Stimulated activated CD4-positive, alpha-beta T cell treated with anti-CD3 and anti-CD28 coated beads, Interleukin-15, amount 100 ng/mL, for 1 hour (primary cell): ENCODE data around the gene SLC37A1.

ENCODE experiments used
- DNase-seq, 2 donors: peaks; one replicate each; pipeline ENCODE4 v3.0.0-alpha.2; 2020; ENCODE audit warnings: low read depth in 1 of 2, low spot score in 1 of 2

SLC37A1 gene

GRCh38 chr21:42526379-42526727 is 12.7 kb downstream of the SLC37A1 start:
- no peak for DNase-seq

DNA sequence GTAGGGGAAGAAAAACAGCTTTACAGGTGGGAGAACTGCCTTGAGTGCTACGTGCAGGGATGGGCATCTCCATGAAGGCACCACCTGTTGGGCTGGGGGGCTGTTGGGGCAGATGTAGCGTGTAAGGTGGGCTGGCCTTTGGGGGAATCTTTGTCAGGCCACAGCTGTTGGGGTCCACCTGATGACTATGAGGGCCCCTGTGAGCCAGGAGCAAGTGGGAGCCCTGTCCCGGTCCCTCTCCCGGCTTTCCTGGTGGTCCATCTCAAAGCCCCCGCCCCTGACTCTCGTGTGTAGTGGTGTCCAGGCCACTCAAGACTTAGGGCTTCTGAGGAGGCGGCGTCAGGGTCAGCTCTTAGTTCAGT is 13.5 kb downstream of the SLC37A1 start:
- no peak for DNase-seq

DNA sequence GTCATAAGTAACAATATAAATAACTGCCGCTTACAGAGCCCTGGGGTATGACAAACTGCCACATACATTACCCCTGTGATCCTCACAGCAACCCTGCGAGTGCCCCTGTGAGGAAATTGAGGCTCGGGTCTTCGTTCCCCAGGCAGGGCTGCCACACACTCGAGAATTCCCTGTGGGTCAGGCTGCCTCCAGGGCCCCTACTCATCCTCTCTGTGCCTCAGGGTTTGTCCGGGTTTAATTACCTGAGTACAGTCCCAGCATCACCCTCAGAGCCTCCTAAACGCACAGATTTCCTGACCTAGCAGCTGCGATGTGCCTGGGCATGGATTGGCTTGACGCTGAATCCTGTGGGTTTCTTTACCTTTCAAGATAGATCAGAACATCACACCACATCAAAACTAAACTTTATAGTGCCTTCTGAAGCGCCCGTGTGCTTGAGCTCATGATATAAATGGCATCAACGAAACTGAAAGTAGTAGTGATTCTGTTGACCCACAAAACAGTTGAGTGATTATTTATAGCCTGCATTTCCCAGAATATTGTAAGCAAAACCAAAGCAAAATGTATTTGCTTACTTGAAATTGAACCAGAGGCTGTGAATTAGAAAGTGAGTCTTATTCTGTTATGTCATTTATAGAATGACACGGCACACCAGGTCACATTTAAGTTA is 14.0 kb downstream of the SLC37A1 start:
- no peak for DNase-seq

- no peak for DNase-seq
Measured at GRCh38 chr21:42530167-42530518, 16.5 kb downstream of the SLC37A1 start.

- DNase-seq: no peak
Measured at GRCh38 chr21:42531771-42532170, 18.1 kb downstream of the SLC37A1 start.

DNA sequence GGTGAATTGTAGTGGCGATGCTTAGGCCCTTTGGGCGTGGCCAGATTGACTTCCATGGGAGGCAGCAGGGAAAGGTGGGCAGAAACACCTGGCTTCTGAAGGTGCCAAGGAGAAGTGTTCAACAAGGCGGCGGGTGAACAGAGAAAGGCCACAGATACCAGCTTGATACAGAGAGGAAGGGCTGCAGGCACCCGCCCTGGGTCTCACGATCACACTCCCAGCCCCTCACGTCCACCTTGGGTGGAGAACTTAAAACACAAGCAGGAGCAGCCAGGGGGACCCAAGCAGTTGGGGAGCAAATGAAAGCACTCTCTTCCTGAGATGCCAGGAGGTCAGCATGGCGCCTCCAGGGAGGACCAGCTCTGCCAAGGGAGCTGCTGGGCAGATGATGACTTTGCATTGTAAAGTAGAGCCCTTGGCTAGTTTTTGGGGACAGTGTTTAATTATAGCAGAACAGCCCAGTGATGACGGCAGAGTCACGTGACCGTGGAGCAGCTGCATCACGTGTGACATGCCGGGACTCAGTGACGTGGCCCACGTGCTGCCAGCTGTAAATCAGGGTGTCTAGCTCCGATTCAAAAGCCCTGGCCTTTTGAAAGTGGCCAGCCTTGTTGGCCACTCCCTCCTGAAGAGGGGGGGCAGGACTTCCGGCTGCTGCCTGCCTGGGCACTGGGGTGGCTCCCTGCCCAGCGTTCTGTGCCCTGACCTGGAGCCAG is 19.0 kb downstream of the SLC37A1 start:
- DNase-seq: no peak

DNA sequence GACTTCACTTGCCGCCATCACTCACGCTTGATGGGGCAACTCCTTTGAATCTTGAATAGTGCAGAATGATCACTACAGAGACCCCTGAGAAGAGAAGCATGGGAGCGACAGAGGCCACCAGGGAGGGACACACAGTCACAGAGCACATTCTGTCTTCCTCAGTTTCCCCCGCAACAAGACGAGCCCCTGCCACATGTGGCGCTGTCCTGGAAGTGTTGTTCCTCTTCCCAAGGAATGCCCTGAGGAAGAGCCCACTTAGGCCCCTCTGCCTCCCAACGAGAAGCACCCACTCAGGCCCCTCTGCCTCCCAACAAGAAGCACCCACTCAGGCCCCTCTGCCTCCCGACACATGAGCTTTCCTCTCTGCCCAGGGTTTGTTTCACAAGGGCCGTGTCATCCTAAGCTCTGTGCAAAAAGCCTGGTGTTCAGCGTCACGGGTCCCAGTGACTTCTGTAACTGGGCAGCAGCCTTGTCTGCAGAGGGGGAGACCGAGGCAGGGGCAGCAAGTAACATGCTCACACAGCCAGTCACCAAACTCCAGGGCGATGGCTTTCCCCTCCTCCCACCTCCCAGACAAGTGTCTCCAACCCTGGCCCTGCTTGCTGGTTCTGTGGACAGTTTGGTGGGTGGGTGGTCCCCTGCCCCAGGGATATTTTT is 19.8 kb downstream of the SLC37A1 start:
- DNase-seq: no peak

GRCh38 chr21:42533963-42534355 is 20.3 kb downstream of the SLC37A1 start:
- no peak for DNase-seq

GRCh38 chr21:42534421-42535378 is 21.0 kb downstream of the SLC37A1 start:
- DNase-seq: no peak

DNA sequence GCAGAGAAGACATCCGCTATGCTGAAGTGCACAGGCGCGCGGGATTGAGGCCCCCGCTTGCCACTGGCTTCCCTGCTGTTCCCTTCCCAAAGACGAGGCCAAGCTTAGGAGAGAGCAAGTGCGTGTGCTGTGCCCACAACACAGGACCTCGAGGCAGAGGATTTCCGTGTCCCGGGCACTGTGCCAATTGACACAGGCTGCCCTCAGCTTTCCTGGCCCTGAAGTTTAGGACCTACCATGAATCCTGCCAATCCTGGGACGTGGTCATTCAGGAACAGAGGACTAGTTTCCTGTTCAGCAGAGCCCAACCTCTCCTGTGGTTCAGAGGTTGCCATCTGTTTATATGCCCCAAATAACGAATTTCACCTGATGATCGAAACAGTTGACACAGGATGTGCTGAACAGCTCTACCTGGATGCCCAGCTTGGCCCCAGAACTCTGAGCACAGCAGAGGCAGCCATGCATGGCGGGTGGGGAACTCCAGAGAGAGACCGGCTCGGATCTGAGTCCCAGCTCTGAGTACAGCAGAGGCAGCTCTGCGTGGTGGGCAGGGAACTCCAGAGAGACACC is 22.0 kb downstream of the SLC37A1 start:
- DNase-seq: no peak

DNA sequence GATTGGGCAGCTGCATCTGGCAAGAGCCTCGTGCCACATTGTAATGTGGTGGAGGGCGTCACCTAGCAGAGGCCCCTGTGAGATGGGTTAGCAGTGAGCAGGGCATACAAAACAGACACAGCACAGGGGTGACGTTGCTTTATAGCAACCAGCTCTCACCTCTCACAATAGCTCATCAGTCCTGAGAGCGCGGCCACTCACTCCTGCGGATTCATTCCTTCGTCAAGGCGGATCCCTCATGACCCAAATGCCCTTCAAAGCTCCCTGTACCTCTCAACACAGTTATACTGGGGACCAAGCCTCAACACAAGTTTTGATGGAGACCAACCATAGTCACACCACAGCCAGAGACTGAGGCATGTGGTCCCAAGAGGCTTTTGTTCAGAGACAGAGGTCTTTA is 22.9 kb downstream of the SLC37A1 start:
- DNase-seq: no peak

DNA sequence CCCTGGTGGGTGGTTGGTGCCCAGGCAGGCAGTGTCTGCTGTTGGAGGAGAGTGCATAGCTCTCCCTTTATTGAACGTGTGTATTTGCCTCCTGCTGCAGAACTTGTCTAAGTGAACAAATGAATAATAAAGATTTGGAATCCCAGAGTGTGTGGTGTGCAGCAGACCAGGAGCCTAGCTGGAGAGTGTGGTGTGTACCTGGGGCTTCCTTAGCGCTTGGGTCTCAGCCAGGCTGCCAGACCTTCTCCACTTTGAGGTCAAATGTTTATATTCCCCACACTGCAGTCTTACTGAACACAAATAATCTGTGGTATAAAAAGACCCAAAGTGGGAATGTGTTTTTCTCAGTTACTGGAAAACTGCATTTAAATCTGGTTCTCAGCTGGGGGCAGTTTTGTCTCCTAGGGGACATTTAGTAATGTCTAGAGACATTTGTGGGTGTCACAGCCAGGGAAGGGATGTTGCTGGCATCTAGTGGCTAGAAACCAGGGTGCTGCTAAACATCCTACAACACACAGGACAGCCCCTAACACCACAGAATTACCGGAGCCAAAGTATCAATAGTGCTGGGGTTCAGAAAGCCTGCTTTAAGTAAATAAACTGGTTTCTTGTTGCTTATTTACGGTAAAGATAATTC is 23.6 kb downstream of the SLC37A1 start:
- DNase-seq: no peak

GRCh38 chr21:42538479-42539275 is 25.0 kb downstream of the SLC37A1 start:
- DNase-seq: no peak

GRCh38 chr21:42539342-42539741 is 25.7 kb downstream of the SLC37A1 start:
- DNase-seq: no peak

DNA sequence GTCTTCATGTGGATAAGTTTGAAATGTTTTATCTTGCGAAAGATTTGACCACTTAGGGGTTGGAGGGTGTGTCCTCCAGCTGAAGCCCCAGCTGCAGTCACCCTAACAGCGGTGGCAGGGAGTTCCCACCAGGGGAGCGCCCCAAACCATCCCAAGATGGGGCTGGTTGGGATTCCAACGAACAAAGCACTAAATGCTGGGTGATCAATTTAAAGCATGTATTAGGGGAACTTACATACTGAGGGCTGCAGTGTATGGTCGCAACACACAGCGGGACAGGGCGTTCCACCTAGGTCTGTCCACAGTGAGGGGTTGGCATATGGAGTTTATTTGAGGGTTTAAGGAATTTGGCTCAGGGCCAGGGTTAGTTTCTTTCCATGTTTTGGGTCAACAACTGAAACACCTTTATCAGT is 26.3 kb downstream of the SLC37A1 start:
- no peak for DNase-seq

DNA sequence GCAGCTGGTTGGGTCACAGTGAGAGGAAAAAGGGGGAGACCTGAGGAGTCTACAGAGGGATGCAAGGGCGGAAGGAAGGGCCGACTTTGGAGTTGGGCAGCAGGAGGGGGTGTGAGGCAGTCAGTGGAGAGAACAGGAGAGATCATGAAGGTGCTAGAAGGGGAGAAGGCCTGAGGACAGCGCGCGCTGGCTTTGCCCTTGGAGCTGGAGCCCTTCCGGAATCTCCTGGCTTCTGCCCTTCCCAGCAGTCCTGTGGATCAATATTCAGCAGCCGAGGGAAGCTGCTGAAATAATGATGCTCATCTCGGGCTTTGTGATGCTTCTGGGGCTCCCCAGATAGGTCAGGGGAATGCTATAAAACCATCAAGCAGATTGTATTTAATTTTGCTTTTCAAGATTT is 26.7 kb downstream of the SLC37A1 start:
- no peak for DNase-seq

GRCh38 chr21:42541174-42541573 is 27.5 kb downstream of the SLC37A1 start:
- no peak for DNase-seq

- no peak for DNase-seq
Measured at GRCh38 chr21:42541618-42542017, 28.0 kb downstream of the SLC37A1 start.

GRCh38 chr21:42542196-42542595 is 28.5 kb downstream of the SLC37A1 start:
- DNase-seq: no peak

- no peak for DNase-seq
Measured at GRCh38 chr21:42542596-42542995, 28.9 kb downstream of the SLC37A1 start.
